SU-DHL-6 (cell line): Measurements from ENCODE around the gene ZBTB12.
"Not testable (repeated sequence)": the region's sequence is repeated elsewhere in the genome, so short reads cannot be mapped to it uniquely, and the experiment has no call there.

Source experiments
- H2AFZ ChIP-seq: fragments of 200-600 bp; sonication (generic); 2 replicates; pipeline ENCODE4 v1.6.1; 2014; ENCODE audit warnings: low read depth, mild to moderate bottlenecking, moderate library complexity, mixed read lengths, antibody characterized with exemption, low read length; ENCODE audit not compliant: severe bottlenecking
- H3F3A ChIP-seq: fragments of 200-600 bp; shearing (Covaris generic); 2 replicates; pipeline ENCODE4 v1.6.0; 2016; ENCODE audit warnings: antibody characterized with exemption, mild to moderate bottlenecking; ENCODE audit not compliant: insufficient read depth
- H3K27ac ChIP-seq: fragments of 200-600 bp; sonication (generic); 2 replicates; pipeline ENCODE4 v1.5.1; 2016; ENCODE audit warnings: low read depth, mild to moderate bottlenecking, low read length, moderate library complexity, mixed read lengths
- H3K27me3 ChIP-seq: fragments of 200-600 bp; sonication (generic), shearing (Covaris generic); 2 replicates; pipeline ENCODE4 v1.6.0; 2014; ENCODE audit warnings: mild to moderate bottlenecking, low read length
- H3K36me3 ChIP-seq: fragments of 200-600 bp; sonication (generic); 2 replicates; pipeline ENCODE4 v1.6.1; 2014; ENCODE audit warnings: mild to moderate bottlenecking, low read length, mixed read lengths
- H3K4me2 ChIP-seq: fragments of 300-600, 200-600 bp; shearing (Covaris generic), sonication (generic); 2 replicates; pipeline ENCODE4 v1.6.0; 2014; ENCODE audit warnings: low read length, low read depth, mild to moderate bottlenecking; ENCODE audit not compliant: poor library complexity, severe bottlenecking
- H3K4me3 ChIP-seq: fragments of 200-600 bp; sonication (generic); 2 replicates; pipeline ENCODE4 v1.5.1; 2014; ENCODE audit warnings: antibody characterized with exemption, low read length, mild to moderate bottlenecking, mixed read lengths; ENCODE audit not compliant: insufficient read depth, poor library complexity, severe bottlenecking
- H3K79me2 ChIP-seq: fragments of 200-600 bp; sonication (generic); 2 replicates; pipeline ENCODE4 v1.6.1; 2014; ENCODE audit warnings: mild to moderate bottlenecking, low read length, moderate library complexity; ENCODE audit not compliant: insufficient read depth
- H3K9ac ChIP-seq: fragments of 200-600 bp; sonication (generic); 2 replicates; pipeline ENCODE4 v1.7.0; 2014; ENCODE audit warnings: mild to moderate bottlenecking, low read length
- H3K9me2 ChIP-seq: fragments of 200-600 bp; sonication (generic); replicated peaks from 2 replicates; pipeline ENCODE4 v1.6.1; 2014; ENCODE audit warnings: low read length; ENCODE audit not compliant: insufficient read depth
- H3K9me3 ChIP-seq: fragments of 200-600 bp; sonication (generic); 2 replicates; pipeline ENCODE4 v1.6.1; 2014; ENCODE audit warnings: low read length, mixed read lengths; ENCODE audit not compliant: insufficient read depth
- H4K20me1 ChIP-seq: fragments of 200-600 bp; sonication (generic); 2 replicates; pipeline ENCODE4 v1.6.1; 2014; ENCODE audit warnings: low read depth, mild to moderate bottlenecking, antibody characterized with exemption, low read length, moderate library complexity, mixed read lengths
- EZH2phosphoT487 ChIP-seq: fragments of 200-600 bp; sonication (generic), shearing (Covaris generic); conservative IDR thresholded peaks from 2 replicates; pipeline ENCODE4 v1.6.1; 2018; ENCODE audit warnings: mild to moderate bottlenecking, antibody characterized with exemption, low read length, moderate library complexity, mixed read lengths
- TF ChIP-seq, protein P1 (sequence below): fragments of 200-600 bp; sonication (generic); IDR thresholded peaks from one replicate; pipeline ENCODE4 v1.5.1; 2017; ENCODE audit warnings: antibody characterized with exemption, mild to moderate bottlenecking, low read length, moderate library complexity; ENCODE audit not compliant: insufficient read depth, poor library complexity, severe bottlenecking

Gene ZBTB12

DNA sequence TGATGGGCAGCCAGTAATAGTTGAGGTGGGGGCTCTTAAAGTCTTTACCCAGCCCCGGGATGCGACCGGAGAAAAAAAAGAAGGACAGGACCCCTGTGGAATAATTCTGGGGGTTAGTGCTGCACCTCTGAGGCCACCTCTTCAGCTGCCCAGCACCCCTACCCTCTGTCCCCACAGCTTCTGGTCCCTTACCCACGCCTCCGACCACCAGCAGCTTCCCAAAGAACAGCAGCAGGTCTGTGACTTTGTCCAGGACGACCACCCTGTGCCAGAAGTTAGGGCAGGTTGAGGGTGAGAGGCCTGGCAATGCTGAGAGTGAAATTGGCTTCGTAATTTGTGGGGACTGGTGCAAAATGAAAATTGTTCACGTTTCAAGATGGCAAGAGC, 37.1 kb downstream of the ZBTB12 start:
- peak overlapping the region; percentile 76 for H3K4me2 ChIP-seq
- no peaks in the 10 kb centered on the region for H3K9me3 ChIP-seq
- peaks cover 12% of the 10 kb centered on the region for H3F3A ChIP-seq
- TF ChIP-seq, protein P1, sequence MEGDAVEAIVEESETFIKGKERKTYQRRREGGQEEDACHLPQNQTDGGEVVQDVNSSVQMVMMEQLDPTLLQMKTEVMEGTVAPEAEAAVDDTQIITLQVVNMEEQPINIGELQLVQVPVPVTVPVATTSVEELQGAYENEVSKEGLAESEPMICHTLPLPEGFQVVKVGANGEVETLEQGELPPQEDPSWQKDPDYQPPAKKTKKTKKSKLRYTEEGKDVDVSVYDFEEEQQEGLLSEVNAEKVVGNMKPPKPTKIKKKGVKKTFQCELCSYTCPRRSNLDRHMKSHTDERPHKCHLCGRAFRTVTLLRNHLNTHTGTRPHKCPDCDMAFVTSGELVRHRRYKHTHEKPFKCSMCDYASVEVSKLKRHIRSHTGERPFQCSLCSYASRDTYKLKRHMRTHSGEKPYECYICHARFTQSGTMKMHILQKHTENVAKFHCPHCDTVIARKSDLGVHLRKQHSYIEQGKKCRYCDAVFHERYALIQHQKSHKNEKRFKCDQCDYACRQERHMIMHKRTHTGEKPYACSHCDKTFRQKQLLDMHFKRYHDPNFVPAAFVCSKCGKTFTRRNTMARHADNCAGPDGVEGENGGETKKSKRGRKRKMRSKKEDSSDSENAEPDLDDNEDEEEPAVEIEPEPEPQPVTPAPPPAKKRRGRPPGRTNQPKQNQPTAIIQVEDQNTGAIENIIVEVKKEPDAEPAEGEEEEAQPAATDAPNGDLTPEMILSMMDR: no peak
- no peak for TF ChIP-seq EZH2phosphoT487
- H3K36me3 ChIP-seq: no peaks in the 10 kb centered on the region
- H3K79me2 ChIP-seq: peaks cover 5% of the 10 kb centered on the region; the same call in 1 of the 2 replicates
- H3K27ac ChIP-seq: no peak overlapping the region
- H3K4me3 ChIP-seq: no peak overlapping the region
- no peaks in the 10 kb centered on the region for H4K20me1 ChIP-seq
- H2AFZ ChIP-seq: no peak overlapping the region
- no peaks in the 10 kb centered on the region for H3K9me2 ChIP-seq
- H3K27me3 ChIP-seq: no peaks in the 10 kb centered on the region
- H3K9ac ChIP-seq: peak overlapping the region; percentile 63

DNA sequence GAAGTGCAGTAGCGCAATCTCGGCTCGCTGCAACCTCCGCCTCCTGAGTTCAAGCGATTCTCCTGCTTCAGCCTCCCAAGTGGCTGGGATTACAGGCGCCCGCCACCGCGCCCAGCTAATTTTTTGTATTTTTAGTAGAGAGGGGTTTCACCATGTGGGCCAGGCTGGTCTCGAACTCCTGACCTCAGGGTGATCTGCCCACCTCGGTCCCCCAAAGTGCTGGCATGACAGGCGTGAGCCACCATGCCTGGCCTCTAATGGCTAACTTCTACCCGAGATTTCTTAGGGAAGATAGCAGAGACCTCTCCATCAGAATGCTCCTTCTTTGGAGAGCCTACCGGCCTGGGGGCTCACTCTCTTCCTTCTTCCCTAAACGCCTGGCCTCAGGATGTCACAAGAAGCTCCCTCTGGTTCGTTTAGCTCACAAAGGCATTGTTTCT, 37.7 kb downstream of the ZBTB12 start:
- Histone ChIP-seq H3K4me2 (peak overlapping the region; percentile 76), H3K4me3 (peak overlapping the region; percentile 74), H3K27ac (peak overlapping the region; percentile 76), H3K9ac (peak overlapping the region; percentile 63), H3F3A (peaks cover 12% of the 10 kb centered on the region), H2AFZ (peak overlapping the region; percentile 89)
- not testable (repeated sequence) for H3K36me3 ChIP-seq, H3K79me2 ChIP-seq, H3K9me2 ChIP-seq, H3K27me3 ChIP-seq, H4K20me1 ChIP-seq, H3K9me3 ChIP-seq

DNA sequence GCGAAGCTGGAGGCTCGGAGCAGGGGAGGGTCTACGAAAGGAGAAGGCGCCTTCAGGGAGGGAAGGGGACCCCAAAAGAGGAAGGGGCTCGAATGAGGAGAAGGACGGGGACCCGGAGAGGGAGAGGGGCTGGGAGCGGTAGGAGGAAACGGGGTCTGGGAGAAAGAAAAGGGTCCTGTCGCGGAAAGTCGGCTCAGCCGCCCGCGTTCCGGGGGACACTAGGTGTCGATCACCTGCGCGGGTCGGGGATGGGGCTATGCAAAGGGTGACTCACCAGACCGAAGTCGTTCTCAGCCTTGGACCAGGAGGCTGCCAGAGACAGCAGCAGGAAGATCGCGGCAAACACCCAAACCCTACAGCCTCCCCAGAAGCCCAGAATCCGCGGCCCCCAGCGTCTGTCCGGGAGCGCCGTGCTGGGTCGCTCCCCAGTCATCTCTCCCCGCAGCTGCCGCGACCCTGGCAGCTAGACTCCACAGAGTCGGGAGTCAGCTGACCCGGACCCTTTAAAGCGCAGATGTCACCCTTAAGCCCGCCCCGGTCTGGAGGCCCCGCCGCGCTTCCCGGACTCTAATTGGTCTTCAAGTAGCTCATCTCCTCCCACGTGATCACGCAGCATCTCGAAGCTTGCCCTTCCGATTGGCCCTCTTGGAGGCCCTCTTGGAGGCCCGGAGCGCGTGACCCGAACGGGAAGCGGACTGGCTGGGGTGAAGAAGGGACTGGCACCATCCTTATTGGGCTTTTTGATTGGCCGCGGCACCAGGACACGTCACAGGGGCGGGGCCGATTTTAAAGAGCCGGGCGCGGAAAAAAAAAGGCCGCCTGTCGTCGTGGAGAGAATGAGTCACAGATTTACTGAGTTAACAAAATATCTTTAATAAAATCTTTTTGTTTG, 39.3 kb downstream of the ZBTB12 start, which contains the start of gene NEU1:
Gene NEU1, minus strand, starts transcription at position 478 of the 892 bp plus-strand sequence. Its CDS starts 45 bp downstream, at position 433.
- Histone ChIP-seq H3K27ac (peak within 1 kb of the TSS; percentile 76), H2AFZ (peak within 1 kb of the TSS; percentile 89)

More for the DNA sequence above, 39.3 kb downstream of the ZBTB12 start, which contains the start of gene NEU1:
- H3K79me2 ChIP-seq: peaks cover 5% of the 10 kb centered on the region; the same call in 1 of the 2 replicates
- peak within 1 kb of the TSS; percentile 74 for H3K4me3 ChIP-seq
- peak within 1 kb of the TSS; percentile 78 for H3K4me2 ChIP-seq
- H3F3A ChIP-seq: peaks cover 12% of the 10 kb centered on the region
- H3K9me2 ChIP-seq: no peaks in the 10 kb centered on the region
- peak within 1 kb of the TSS; percentile 66 for H3K9ac ChIP-seq
- H4K20me1 ChIP-seq: no peaks in the 10 kb centered on the region
- no peaks in the 10 kb centered on the region for H3K27me3 ChIP-seq
- H3K9me3 ChIP-seq: no peaks in the 10 kb centered on the region
- H3K36me3 ChIP-seq: no peaks in the 10 kb centered on the region
- TF ChIP-seq, protein P1: no peak
- TF ChIP-seq EZH2phosphoT487: no peak
